LoVo (cell line): ENCODE data around the gene PDCD1.

ENCODE experiments used
- DNase-seq: peaks from one replicate; pipeline ENCODE4 v3.0.0-alpha.2; 2016; ENCODE audit warnings: low spot score

PDCD1 gene

GRCh38 chr2:241895712-241896641 lies 37.3 kb upstream of the PDCD1 start:
- no peak for DNase-seq

- no peak for DNase-seq
Observed at GRCh38 chr2:241895427-241895711, 36.7 kb upstream of the PDCD1 start.

- DNase-seq = no peak
Observed at GRCh38 chr2:241894681-241895426, 36.2 kb upstream of the PDCD1 start.

- DNase-seq = no peak
Observed at GRCh38 chr2:241894056-241894641, 35.5 kb upstream of the PDCD1 start.

- DNase-seq = no peak
Observed at GRCh38 chr2:241893265-241893664, 34.6 kb upstream of the PDCD1 start.

GRCh38 chr2:241892299-241893137 lies 33.8 kb upstream of the PDCD1 start:
- DNase-seq = no peak

- DNase-seq = no peak
Observed at GRCh38 chr2:241891988-241892298, 33.2 kb upstream of the PDCD1 start.

- no peak for DNase-seq
Observed at GRCh38 chr2:241891315-241891987, 32.8 kb upstream of the PDCD1 start.

- DNase-seq = no peak
Observed at GRCh38 chr2:241890524-241891235, 32.0 kb upstream of the PDCD1 start.

- DNase-seq = no peak
Observed at GRCh38 chr2:241888641-241889040, 29.9 kb upstream of the PDCD1 start.

GRCh38 chr2:241887806-241888522 lies 29.3 kb upstream of the PDCD1 start:
- no peak for DNase-seq

- DNase-seq = no peak
Observed at GRCh38 chr2:241886840-241887447, 28.2 kb upstream of the PDCD1 start.

- no peak for DNase-seq
Observed at GRCh38 chr2:241885946-241886643, 27.4 kb upstream of the PDCD1 start.

GRCh38 chr2:241885291-241885945 lies 26.7 kb upstream of the PDCD1 start:
- no peak for DNase-seq

GRCh38 chr2:241884951-241885290 lies 26.2 kb upstream of the PDCD1 start:
- DNase-seq = no peak

- DNase-seq = no peak
Observed at GRCh38 chr2:241882091-241882625, 23.5 kb upstream of the PDCD1 start.

- DNase-seq = no peak
Observed at GRCh38 chr2:241880311-241881073, 21.8 kb upstream of the PDCD1 start.

GRCh38 chr2:241879326-241879725 lies 20.6 kb upstream of the PDCD1 start:
- no peak for DNase-seq
